Daoy (cell line): ENCODE measurements around the gene TDRD3. TPM values are rescaled to one million over a fixed set of nuclear protein-coding genes. Genes with fewer than 3 reads are reported as not detected.
"Not testable (repeated sequence)": the region's sequence is repeated elsewhere in the genome, so short reads cannot be mapped to it uniquely, and the experiment has no call there.

Source experiments
- DNase-seq: peaks from one replicate; pipeline ENCODE4 v3.0.0-alpha.2; 2015; ENCODE audit warnings: low read depth
- total RNA-seq: library from RNA; depleted of rRNA; stranded (reverse); fragments of >200 nt; shearing (Covaris generic); gene quantifications from 2 replicates; pipeline ENCODE4 v1.2.3, GENCODE V29; 2014; rRNA removed

Gene TDRD3
- 6.7 and 8.2 TPM in 2 replicates for total RNA-seq

DNA sequence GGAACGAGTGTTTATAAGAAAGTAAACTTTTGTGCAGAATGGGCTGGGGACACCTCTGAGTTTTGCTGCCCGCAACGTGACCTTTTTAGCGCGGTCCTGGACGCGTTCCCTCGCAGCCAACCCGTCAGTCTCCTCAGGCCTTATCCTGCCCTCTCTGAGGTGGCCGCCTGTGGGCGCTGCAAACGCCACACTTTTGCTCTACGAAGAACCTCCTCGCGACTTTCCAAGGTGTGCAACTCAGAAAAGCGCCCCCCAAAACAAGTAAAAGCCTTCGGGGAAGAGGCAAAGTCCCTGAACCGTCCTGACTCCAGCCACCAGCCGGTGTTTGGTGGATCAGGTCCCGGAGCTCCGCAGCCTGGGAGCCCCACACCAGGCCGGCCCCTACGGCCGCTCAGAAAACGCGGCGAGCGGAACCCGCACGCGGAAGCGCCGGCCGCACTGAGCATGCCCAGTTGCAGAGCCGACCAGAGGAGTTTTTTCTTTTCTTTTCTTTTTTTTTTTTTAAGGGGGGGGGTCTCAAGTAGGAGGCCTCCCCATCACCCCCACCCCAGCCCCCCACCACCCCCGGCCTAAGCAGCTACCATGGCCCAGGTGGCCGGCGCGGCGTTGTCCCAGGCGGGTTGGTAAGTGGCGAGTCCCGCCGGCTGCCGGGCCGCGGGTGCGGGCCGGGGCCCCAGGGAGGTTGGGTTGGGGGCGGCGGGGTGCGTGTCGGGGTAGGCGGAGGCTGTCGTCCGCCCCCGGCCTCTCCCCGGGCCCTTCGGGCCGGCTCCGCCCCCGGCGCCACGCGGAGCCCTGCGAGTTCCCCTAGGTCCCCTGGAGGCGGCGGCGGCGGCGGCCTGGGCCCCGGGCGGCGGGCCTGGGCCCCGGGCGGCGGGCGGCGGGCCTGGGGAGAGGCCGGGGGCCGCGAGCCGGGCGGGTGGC, at the start of gene TDRD3:
Gene TDRD3 (plus strand): TSS at position 438 of the 921 bp plus-strand sequence. CDS start 145 bp downstream, at position 583.
- peak; percentile 78 for DNase-seq

DNA sequence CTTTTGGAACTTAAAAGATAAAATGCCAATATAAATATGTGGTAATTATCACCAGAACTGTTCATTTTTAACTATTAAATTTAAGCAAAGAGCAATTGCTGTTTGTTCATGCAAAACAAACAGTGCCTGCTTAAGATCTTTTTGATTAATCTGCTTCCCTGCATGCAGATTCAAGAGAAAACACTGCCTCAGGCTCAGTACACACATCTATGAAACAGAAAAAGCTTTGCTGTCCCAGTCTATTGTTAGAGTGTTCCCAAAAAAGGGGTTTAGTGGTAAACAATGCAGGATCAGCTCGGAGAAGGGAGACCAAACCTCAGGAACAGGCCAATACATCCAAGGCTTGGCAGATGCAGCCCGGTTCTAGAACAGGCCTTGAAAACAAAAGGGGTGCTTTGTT, 49.3 kb upstream of the TDRD3 start:
- no peak for DNase-seq

DNA sequence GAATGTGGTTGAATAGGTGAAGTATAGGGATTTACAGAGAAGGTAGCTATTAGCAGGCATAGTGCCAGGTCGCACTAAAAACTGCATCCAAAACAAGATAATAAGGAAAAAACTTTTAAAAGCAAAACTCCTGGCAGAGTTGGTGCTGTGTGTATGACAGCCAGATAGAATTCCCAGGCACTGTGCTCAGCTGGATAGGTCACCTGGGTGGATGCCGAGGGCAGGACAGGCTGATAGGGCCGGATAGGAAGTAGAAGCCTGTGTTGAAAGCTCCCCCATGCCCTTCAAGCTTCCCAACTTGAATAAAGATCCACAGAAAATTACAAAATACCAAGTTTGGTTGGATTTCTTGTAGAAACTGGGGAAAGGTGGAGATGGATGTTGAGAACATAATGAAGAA, 48.9 kb upstream of the TDRD3 start:
- DNase-seq, result no peak

DNA sequence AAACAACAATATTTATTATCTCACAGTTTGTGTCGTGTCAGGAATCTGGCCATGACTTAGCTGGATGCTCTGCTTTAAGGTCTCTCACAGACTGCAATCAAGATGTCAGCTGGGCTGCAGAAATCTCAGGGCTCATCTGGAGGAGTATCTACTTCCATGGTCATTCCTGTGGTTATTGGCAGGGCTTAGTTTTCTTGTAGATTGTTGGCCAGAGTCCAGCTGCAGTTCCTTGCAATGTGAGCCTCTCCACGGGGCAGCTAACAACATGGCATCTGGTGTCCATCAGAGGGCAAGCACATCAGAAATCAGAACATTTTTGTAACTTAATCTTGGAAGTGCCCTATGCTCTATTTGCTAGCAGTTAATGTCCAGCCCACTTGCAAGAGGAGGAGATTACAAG, 45.7 kb upstream of the TDRD3 start:
- peak; percentile 40 for DNase-seq

DNA sequence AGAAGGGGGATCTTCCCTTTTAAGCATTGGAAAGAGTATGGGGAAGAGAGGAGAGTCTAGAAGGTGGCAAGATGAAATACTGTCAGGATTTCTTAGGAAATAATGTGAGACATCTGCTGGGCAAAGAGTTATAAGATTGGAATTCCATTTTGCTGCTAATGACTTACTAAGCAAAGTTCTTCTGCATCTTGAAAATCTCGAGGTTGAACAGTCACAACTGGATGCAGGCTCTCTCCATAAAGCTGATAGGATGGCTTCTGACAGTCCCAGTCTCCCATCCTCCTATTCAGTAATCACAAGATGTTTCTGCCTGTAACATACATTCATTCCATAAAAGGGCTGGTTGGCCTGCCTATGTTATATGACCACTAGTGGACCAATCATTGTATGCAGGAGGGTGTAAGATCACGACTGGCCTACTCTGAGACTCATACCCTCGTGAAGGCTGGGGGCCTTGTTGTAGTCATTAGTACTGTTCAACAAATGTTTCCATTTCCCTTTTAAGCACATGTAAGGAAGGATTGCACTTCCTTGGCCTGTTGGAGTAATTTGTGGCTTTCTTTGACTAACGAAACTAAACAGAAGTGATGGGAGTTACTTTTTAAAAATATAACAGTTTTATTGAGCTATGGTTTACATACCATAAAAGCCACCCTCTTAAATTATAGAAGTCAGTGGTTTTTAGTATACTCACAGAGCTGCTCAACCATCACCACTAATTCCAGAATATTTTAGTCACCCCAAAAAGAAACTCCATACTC, 45.0 kb upstream of the TDRD3 start:
- no peak for DNase-seq

DNA sequence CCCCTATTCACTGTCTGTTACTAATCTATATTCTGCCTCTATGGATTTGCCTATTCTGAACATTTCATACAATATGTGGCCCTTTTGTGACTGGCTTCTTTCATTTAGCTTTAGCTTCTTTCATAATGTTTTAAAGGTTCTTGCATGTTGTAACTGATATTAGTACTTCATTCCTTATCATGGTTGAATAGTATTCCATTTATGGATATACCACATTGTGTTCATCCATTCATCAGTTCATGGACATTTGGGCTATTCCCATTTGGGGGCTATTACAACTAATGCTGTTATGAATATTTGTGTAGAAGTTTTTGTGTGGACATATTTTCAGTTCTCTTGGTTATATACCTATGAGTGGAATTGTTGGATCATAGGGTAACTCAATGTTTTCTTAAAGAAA, 44.4 kb upstream of the TDRD3 start:
- no peak for DNase-seq

DNA sequence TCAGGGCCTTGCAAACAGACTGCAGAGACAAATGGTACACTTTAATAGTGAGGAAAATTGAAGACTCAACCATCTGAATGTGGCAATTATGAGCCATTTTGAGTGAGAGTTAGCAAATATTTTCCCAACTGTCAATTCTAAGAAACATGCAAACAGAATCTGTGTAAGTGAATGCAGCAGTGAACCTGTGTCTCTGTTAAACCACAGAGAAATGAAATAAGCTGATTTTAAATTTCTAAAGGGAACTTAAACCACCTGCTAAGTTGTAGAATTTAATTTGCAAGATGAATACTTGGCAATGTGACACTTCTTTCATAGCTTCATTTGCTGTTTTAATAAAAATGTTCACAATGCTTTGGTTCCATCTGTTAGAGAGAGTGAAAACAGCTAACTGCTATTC, 42.0 kb upstream of the TDRD3 start:
- DNase-seq, result no peak

DNA sequence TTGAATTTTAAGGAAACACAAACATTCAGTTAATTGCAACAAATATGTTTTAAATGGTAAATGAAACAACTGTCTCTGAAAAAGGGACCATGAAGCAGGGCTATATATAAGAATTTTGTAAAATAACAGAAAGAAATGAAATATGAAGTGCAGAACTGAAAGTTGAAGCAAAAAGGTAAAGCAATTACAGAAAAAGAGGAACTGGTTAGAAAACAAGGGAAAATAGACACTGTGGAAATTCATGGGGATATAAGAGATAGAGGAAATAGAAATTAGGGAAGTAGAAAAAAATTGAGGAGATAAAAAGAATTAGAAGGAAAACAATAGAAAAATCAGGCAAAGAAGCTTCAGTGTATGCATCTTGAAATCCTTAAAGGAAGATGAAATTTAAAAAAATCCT, 40.0 kb upstream of the TDRD3 start:
- no peak for DNase-seq

DNA sequence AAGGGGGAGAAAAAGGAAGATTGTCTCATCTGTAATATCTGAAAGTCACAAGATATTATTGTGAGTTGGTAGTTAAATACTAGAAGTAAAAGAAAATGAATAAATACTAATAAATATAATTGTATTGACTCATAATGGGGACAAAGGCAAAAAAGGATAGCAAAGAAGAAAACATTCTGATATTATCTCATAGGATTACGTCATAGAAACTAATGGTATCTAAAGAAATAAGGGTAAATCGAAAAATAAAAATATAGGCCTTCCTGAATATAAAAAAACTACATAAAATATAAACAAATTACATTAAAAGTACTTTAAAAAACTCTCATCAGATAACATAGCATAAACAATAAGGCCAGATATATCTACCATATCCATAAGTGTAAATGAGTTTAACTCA, 38.6 kb upstream of the TDRD3 start:
- DNase-seq, result no peak

DNA sequence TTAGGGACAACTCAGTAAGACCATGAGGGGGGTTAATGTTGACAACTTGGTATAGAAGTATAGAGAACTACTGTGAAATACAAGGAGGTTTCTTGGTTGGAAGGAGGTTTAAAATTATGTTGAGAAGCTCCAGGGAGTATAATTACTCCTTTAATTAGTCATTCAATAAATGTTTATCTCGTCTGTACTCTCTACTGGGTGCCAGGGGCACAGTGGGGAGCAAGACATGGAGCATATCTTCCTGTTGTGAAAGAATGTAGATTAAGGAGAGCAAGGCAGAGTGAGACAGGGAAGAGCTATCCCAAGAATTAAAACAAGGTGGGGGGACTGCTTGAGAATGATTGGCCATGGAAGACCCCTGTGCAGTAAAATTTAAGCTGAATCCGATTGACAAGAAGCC, 33.7 kb upstream of the TDRD3 start:
- DNase-seq, result no peak

DNA sequence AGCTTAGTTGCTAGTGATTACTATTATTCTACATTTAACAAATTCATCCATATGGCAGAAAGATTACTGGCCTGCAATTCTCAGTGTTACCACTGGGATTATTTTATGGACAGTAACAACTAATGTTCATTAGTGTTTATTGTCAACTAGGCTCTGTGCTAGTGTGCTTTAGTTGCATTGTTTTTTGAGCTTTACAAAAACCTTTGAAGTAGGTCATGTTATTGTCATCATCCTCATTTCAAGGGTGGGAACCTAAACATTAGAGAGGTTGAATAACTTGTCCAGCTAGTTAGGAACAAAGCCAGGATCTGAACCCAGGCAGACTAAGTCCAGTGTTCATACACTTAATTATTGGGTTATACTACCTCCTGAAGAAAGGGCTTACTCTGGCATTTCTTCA, 27.8 kb upstream of the TDRD3 start:
- DNase-seq, result no peak

DNA sequence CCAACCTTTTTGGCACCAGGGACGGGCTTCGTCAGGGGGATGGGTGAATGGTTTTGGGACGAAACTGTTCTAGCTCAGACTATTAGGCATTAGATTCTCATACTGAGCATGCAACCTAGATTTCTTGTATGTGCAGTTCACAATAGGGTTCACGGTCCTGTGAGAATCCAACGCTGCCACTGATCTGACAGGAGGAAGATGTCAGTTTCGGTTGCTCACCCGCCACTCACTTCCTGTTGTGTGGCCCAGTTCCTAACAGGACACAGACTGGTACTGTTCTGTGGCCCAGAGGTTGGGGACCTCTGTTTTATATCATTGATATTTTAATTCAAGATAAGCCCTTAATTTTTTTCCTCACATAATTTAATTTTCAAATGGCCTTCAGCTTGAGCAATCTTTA, 26.7 kb upstream of the TDRD3 start:
- DNase-seq, result no peak

DNA sequence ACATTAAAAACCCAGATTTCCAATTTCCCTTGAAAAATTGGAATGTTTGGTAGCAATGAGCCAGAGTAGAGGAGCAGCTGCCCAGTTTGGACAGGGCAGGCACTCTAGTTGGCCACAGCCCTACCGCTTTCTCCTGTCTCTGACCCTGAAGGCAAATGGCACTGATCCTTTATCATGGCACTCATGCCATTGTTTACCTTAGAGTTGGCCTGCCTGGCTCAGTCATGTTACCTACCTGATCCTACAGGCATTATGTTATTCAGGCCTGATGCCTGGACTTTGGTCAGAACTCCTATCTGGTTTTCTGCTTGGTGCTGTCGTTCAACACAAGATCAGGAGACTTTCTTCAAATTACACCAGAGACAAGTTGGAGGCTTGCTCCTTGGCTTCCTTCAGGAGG, 24.9 kb upstream of the TDRD3 start:
- DNase-seq, result no peak

DNA sequence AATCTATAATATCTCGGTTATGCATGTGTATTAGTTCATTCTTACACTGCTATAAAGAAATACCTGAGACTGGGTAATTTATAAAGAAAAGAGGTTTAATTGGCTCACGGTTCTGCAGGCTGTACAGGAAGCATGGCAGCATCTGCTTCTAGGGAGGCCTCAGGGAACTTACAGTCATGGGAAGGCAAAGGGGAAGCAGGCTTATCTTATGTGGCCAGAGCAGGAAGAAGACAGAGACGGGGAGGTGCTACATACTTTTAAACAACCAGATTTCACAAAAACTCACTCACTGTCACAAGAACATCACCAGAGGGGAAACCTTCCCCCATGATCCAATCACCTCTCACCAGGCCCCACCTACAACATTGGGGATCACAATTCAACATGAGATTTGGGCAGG, 17.7 kb upstream of the TDRD3 start:
- DNase-seq, result not testable (repeated sequence)

DNA sequence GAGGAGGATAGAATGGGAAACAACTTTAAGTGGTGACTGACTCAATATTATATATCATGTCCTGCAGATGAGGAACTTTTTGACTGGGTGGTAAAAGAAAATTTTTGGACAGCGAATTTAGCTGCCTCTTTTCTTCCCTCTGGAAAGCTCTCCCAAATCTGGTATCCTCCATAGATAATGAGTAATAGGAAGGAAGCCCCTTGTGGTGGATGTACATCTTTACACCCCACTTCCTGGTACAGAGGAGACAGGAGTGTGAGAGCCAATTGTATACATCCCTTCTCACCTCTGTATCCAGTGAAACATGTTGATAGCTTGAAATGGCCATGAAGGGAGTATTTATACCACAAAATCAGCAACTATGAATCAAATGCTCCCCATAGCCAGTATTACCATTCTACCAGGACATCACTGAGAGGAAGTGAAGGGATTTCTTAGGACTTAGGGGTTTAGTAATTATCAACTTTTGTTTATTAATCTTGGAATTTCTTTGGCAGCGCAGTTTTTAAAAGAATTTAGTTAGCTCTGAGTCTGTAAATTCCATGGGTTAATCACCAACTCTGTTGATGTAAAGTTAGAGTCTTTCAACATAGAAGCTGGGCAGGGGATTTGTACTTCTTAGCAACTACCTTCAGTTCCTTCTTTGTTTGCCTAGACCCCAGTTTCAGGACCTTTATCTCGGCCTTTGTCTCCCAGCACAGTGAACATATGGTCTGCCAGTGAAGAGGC, 17.0 kb upstream of the TDRD3 start:
- DNase-seq, result no peak

DNA sequence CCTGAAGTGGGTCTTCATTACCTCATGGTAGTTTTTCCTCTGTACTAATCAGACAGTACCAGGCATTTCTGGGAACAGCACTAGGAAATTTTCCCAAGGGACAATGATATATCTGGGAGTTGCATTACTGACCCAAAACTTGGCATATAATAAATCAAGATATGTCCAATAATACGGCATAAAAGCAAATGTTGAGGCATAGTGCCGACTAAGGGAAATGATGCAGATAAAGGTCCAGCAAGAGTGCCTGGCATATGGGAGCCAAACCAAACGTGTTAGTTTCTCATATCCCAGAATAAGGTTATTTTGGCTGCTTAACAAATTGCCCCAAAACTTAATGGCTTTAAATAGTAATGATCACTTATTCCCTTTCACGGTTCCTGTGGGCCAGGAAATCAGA, 12.1 kb upstream of the TDRD3 start:
- DNase-seq, result no peak

DNA sequence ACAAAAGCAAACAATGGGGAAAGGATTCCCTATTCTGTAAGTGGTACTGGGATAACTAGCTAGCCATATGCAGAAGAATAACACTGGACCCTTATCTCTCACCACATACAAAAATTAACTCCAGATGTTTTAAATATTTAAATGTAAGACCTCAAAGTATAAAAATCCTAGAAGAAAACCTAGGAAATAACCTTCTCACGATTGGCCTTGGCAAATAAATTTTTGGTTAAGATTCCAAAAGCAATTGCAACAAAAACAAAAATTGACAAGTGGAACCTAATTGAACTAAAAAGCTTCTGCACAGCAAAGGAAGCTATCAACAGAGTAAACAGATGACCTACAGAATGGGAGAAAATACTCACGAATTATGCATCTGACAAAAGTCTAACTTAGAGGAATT, 10.8 kb upstream of the TDRD3 start:
- DNase-seq, result no peak

DNA sequence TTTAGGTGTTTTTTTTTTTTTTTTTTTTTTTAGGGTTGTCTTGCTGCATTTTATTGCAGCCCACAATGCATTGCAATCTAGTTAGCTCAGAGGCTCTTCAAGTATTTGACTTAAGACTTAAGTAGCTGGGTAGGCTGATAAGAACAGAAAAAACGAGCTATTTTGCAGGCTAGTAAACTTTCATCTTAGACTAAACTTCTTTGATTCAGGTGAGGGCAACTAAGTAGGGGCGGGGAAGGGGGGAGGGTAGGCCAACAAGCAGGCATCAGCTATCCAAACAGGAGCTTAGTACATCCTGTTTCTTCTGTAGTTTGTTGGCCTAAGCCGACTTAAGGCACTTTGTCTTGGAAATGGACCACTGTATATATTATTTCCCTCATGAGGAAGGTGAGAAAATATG, 4.9 kb upstream of the TDRD3 start:
- DNase-seq, result no peak

DNA sequence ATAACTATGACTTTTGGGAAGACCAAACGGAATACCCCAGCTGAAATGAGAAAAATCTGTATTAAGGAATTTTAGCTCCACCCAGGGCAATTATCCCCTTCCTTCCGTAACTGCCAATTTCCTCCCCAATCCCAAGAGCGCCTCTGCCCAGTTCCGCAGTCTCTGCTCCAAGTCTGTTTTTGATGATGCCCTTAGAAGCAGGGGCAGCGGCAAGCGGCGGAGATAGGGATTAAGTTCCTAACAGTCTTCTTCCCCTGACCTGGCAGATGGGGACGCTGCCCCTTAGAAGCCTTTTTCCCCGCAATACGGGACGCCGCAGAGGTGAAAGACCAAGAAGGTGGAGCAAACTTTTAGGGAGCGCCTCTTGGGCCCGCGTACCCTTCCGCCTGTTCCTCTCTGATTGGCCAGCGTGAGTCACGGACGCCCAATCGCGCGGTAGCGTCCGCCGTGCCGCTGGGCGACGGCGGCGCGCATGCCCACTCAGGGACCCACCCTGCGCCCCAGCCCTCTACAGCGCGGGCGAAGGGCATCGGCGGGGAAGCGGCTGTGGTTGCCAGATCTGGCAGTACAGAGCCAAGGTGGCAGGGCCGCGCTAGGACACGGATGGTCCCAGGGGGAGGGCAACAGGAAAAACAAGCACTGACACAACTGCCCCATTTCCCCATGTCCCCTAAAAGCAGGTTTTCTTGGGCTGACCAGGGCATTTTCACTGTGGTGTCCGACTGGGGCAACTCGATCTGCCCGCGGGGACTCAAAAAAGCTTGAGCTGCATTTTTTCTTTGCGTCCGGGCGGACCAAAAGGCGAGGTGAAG, 843 bp upstream of the TDRD3 start:
- DNase-seq, result peak; percentile 95

DNA sequence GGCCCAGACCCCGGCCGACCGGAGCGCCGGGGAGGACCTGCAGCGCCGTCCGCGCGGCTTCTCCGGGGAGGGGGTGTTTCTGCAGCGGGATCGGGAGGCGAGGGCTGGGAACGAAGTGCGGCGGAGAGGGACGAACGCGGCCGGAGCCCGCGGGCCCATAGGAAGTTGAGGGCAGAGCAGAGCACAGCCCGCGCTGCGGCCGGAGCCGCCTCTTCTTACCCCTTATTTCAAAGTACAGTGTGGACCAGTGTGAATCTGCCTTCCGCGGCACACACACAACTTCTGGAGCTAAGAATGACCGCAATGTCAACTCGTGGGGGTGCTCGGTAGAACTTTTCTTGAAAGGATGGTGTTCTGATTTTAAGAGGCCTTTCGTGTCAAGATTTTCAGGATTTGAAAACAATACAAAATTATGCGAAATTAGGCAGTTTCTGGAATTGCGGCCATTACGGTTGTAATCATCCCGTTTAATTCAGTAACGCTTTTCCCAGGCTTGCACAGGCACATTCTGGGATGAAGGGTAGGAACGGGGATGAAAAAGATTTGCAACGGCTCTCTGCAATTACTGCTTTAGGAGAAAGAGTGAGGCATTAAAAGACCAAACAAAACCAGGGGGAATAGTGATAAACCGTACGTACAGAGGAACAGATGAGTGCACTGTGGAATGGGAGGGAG, 821 bp downstream of the TDRD3 start:
- peak; percentile 58 for DNase-seq

DNA sequence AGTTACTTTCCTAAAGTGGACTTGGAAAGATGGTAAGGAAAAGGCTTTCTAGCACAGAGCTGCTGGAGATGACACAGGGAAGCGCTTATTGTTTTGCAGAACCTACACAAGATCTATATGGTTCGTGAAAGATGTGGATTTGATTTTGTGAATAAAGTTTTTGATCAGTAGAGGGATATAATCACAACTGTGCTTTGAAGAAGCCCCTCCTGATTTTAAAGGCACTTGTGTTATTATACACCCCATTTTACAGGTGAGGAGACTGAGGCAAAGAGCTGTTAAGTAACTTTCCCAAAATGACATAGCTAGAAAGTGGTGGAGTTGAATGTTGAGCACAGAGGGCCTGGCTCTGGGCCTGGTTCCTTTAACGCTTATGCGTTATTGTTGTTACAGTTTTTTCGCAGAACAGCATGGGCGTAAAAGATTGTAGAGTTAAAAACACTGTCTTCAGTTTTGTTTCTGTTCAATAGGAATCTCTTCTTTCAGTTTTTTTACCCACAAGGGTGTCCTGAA, 1.4 kb downstream of the TDRD3 start:
- DNase-seq, result no peak
